ENCODE results near the gene DNAJC18. TPM values are rescaled to one million over a fixed set of nuclear protein-coding genes. Genes with fewer than 3 reads are reported as not detected.

DNAJC18 gene
- total and polyA plus RNA-seq, 2 of the 4 experiments (the other 2 are of a cell fraction), result 8.5 to 11.1 TPM

DNA sequence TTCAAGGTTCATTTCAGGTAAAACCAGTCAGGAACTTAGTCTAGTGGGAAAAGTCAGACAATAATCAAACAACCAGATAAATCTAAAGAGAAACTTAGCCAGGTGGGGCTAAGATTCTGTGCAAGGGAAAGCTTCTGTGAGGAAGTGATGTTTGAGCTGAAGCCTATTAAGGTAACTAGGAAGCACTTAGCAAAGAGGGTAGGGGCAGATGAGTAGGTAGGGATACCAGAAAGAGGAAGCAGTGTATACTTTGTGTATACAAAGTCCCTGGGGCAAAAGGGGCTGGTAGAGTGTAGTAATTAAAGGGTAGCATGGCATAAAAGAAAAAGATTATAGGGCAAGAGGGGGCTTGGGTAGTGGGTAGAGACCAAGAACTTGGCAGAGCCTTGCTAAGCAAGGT lies 31.8 kb downstream of the DNAJC18 start:
- Histone ChIP-seq H2AK9ac (replicated peaks; ENCODE audit: low read depth, low read length, poor library complexity) (no peak overlapping the region), H2AK5ac (ENCODE audit: low read depth, low read length) (no peak overlapping the region), H4K5ac (ENCODE audit: low read depth, low read length) (no peak overlapping the region), H3K27ac (ENCODE audit: insufficient read depth, low read length) (no peak overlapping the region), H2BK15ac (ENCODE audit: low read depth, low read length) (no peak overlapping the region), H3K9me1 (ENCODE audit: insufficient read depth, low read length) (peaks cover 8% of the 10 kb centered on the region), H3K14ac (replicated peaks; ENCODE audit: low read depth, low read length) (no peak overlapping the region), H3K4me1 (ENCODE audit: control insufficient read depth, insufficient read depth, low read length) (peaks cover 6% of the 10 kb centered on the region), H3K4ac (ENCODE audit: low read depth, low read length) (no peak overlapping the region), H2BK20ac (ENCODE audit: low read depth, low read length) (no peak overlapping the region), H2BK120ac (ENCODE audit: low read depth, low read length) (no peak overlapping the region), H3K4me2 (ENCODE audit: low read depth, low read length) (no peak overlapping the region), H3K56ac (ENCODE audit: extremely low read depth, insufficient read depth, low read length) (no peak overlapping the region), H4K91ac (ENCODE audit: insufficient read depth, low read depth, low read length) (no peak overlapping the region), H2AFZ (replicated peaks; ENCODE audit: low read length, poor library complexity) (no peak overlapping the region), H3K18ac (ENCODE audit: low read depth, low read length) (no peak overlapping the region), H2BK5ac (ENCODE audit: low read depth, low read length, poor library complexity, severe bottlenecking) (no peak overlapping the region), H3K79me1 (ENCODE audit: low read depth in 1 of 2, low read length in 2 of 2) (peaks cover 0 to 13% of the 10 kb centered on the region in 2 experiments; a peak in 1 of 4 replicates), H4K20me1 (ENCODE audit: insufficient read depth, low read length) (no peaks in the 10 kb centered on the region; the same call in 1 of the 2 replicates), H4K8ac (ENCODE audit: low read depth in 2 of 2, low read length in 2 of 2) (no peak overlapping the region), H3K4me3 (ENCODE audit: insufficient read depth, low read depth, low read length) (no peak overlapping the region), H3K27me3 (ENCODE audit: control insufficient read depth, insufficient read depth, low read length) (no peaks in the 10 kb centered on the region), H3K9me3 (ENCODE audit: control insufficient read depth, insufficient read depth, low read length) (no peaks in the 10 kb centered on the region), H3K9ac (ENCODE audit: low read depth, low read length) (no peak overlapping the region), H3K23ac (ENCODE audit: low read depth, low read length) (no peak overlapping the region), H3K36me3 (ENCODE audit: control insufficient read depth, insufficient read depth, low read length) (0 out of 2 replicates have a peak, but pooled peaks cover 1% of the 10 kb centered on the region)
- BruUV-seq (replicated peaks), result no TSS peak
- ChIA-PET CTCF (no interaction called here), POLR2A (ENCODE audit: unreplicated experiment) (no interaction called here)
- in situ Hi-C loops (cut with MboI; ENCODE audit: low sequenced_read_pairs), result no loop called here
- TF ChIP-seq BHLHE40 (IDR thresholded peaks at IDR 0.05; ENCODE audit: low read depth, low read length) (no peak), RCOR1 (IDR thresholded peaks at IDR 0.05; ENCODE audit: insufficient replicate concordance, low read length) (no peak), CHD1 (IDR thresholded peaks at IDR 0.05; ENCODE audit: low read depth, low read length) (no peak), RAD21 (IDR thresholded peaks at IDR 0.05; ENCODE audit: low read length) (no peak), CEBPB (IDR thresholded peaks at IDR 0.05; ENCODE audit: low read depth, low read length) (no peak), MAZ (IDR thresholded peaks at IDR 0.05; ENCODE audit: borderline replicate concordance, low read depth, low read length) (no peak), MXI1 (IDR thresholded peaks at IDR 0.05; ENCODE audit: borderline replicate concordance, low read depth, low read length) (no peak), MAFK (IDR thresholded peaks at IDR 0.05; ENCODE audit: low read depth, low read length) (no peak), NFE2L2 (IDR thresholded peaks at IDR 0.05; ENCODE audit: low read depth, low read length) (no peak), FOS (IDR thresholded peaks at IDR 0.05; ENCODE audit: low read depth, low read length) (no peak), SMC3 (IDR thresholded peaks at IDR 0.05; ENCODE audit: low read depth, low read length) (no peak)
- TF ChIP-seq, protein P1, sequence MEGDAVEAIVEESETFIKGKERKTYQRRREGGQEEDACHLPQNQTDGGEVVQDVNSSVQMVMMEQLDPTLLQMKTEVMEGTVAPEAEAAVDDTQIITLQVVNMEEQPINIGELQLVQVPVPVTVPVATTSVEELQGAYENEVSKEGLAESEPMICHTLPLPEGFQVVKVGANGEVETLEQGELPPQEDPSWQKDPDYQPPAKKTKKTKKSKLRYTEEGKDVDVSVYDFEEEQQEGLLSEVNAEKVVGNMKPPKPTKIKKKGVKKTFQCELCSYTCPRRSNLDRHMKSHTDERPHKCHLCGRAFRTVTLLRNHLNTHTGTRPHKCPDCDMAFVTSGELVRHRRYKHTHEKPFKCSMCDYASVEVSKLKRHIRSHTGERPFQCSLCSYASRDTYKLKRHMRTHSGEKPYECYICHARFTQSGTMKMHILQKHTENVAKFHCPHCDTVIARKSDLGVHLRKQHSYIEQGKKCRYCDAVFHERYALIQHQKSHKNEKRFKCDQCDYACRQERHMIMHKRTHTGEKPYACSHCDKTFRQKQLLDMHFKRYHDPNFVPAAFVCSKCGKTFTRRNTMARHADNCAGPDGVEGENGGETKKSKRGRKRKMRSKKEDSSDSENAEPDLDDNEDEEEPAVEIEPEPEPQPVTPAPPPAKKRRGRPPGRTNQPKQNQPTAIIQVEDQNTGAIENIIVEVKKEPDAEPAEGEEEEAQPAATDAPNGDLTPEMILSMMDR (conservative IDR thresholded peaks at IDR 0.05; ENCODE audit: low read depth, low read length), result no peak
- TF ChIP-seq, protein P2, sequence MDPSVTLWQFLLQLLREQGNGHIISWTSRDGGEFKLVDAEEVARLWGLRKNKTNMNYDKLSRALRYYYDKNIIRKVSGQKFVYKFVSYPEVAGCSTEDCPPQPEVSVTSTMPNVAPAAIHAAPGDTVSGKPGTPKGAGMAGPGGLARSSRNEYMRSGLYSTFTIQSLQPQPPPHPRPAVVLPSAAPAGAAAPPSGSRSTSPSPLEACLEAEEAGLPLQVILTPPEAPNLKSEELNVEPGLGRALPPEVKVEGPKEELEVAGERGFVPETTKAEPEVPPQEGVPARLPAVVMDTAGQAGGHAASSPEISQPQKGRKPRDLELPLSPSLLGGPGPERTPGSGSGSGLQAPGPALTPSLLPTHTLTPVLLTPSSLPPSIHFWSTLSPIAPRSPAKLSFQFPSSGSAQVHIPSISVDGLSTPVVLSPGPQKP (IDR thresholded peaks at IDR 0.05; ENCODE audit: borderline replicate concordance, low read depth, low read length), result no peak
- ATAC-seq (ENCODE audit: low read depth) (no peak), DNase-seq (no peak)
- intact Hi-C loops (cut with micrococcal nuclease), result no loop called here
- dilution Hi-C loops (cut with HindIII; ENCODE audit: low sequenced_read_pairs, unreplicated experiment), result loop anchor here (25.0 kb wide), 1 partner anchor 105 kb away; no protein-coding TSS in a partner anchor
